HCT116 (cell line): ENCODE measurements around the gene ADARB1. TPM values are rescaled to one million over a fixed set of nuclear protein-coding genes. Genes with fewer than 3 reads are reported as not detected.
"Not testable (repeated sequence)": the region's sequence is repeated elsewhere in the genome, so short reads cannot be mapped to it uniquely, and the experiment has no call there.

Experiments
- ATAC-seq: fragments of 200-7000 bp; cut with Tn5 transposase; 2 replicates; pipeline ENCODE4 v1.9.1; 2020; ENCODE audit warnings: mild to moderate bottlenecking, moderate library complexity
- BruUV-seq: library from RNA; stranded (reverse); fragments of 400-500 nt; replicated peaks from 2 replicates; lab custom pipeline; 2021; lab: Mats Ljungman, UMichigan
- CTCF ChIA-PET: fragments of 300-600 bp; sonication (Branson Sonifier 250); formaldehyde crosslinking; loops from one replicate; lab custom pipeline; 2021; ENCODE audit warnings: antibody characterized with exemption; lab: Charles Lee
- POLR2A ChIA-PET: fragments of 300-600, 350-600 bp; sonication (Branson Sonifier 250); formaldehyde crosslinking; loops from one replicate; lab custom pipeline; 2021; ENCODE audit warnings: antibody characterized with exemption; lab: Charles Lee
- RAD21 ChIA-PET, 2 experiments: fragments of 300-600 bp; sonication (Branson Sonifier 250); formaldehyde crosslinking; loops; one replicate each; lab custom pipeline; 2023; ENCODE audit warnings: low total read pairs in 2 of 2; ENCODE audit not compliant: uncharacterized antibody in 2 of 2, unreplicated experiment in 2 of 2, low non-redundant PET in 1 of 2; lab: Charles Lee
- DNase-seq: peaks from one replicate; pipeline ENCODE4 v3.0.0-alpha.2; 2010; ENCODE audit warnings: low read depth, low spot score
- H2AFZ ChIP-seq: fragments of 200-600 bp; shearing (Covaris generic), sonication (generic); 2 replicates; pipeline ENCODE4 v1.6.1; 2017; ENCODE audit warnings: low read depth, mixed run types, mixed read lengths, antibody characterized with exemption, low read length; ENCODE audit not compliant: poor library complexity, severe bottlenecking
- H3K27ac ChIP-seq: 2 replicates; pipeline ENCODE4 v1.5.1; 2012; ENCODE audit warnings: low read depth, low read length
- H3K27me3 ChIP-seq: fragments of 200-600 bp; sonication (generic); 2 replicates; pipeline ENCODE4 v1.6.1; 2016; ENCODE audit warnings: mixed run types, low read length, mixed read lengths; ENCODE audit not compliant: insufficient read depth
- H3K36me3 ChIP-seq, 2 experiments: fragments of 200-500 bp in 1 of 2; fragments of 200-600 bp in 1 of 2; sonication (Bioruptor generic) in 1 of 2; sonication (generic) in 1 of 2; 2 replicates each; pipeline versions ENCODE4 v1.5.1 to v1.6.1; 2014 to 2016; ENCODE audit warnings: low read length in 2 of 2, inconsistent platforms in 1 of 2, mixed read lengths in 1 of 2, mixed run types in 1 of 2; ENCODE audit not compliant: insufficient read depth in 2 of 2, control insufficient read depth in 1 of 2
- H3K4me1 ChIP-seq, 2 experiments: fragments of 200-600 bp in 1 of 2; sonication (generic) in 1 of 2; 2 replicates each; pipeline versions ENCODE4 v1.5.1 to v1.6.1; 2012 to 2017; ENCODE audit warnings: low read length in 2 of 2, inconsistent platforms in 1 of 2, mild to moderate bottlenecking in 1 of 2, mixed read lengths in 1 of 2, mixed run types in 1 of 2, moderate library complexity in 1 of 2; ENCODE audit not compliant: insufficient read depth in 2 of 2, control insufficient read depth in 1 of 2
- H3K4me2 ChIP-seq: fragments of 200-600 bp; sonication (generic); 2 replicates; pipeline ENCODE4 v1.6.1; 2017; ENCODE audit warnings: mixed run types, low read length, mixed read lengths
- H3K4me3 ChIP-seq, 2 experiments: fragments of 200-600 bp in 1 of 2; sonication (generic) in 1 of 2; replicated peaks in 1 of 2; 2 replicates each; pipeline ENCODE4 v1.5.1; 2011 to 2016; ENCODE audit warnings: low read length in 2 of 2, control low read depth in 1 of 2, low read depth in 1 of 2, mild to moderate bottlenecking in 1 of 2, mixed read lengths in 1 of 2, mixed run types in 1 of 2
- H3K79me2 ChIP-seq: fragments of 200-600 bp; sonication (generic); 2 replicates; pipeline ENCODE4 v1.6.1; 2017; ENCODE audit warnings: mild to moderate bottlenecking, mixed run types, low read length, moderate library complexity, mixed read lengths; ENCODE audit not compliant: insufficient read depth
- H3K9ac ChIP-seq: fragments of 200-600 bp; sonication (generic); 2 replicates; pipeline ENCODE4 v1.6.1; 2016; ENCODE audit warnings: low read length, mixed read lengths
- H3K9me2 ChIP-seq: fragments of 200-600 bp; sonication (generic), shearing (Covaris generic); 2 replicates; pipeline ENCODE4 v1.6.1; 2017; ENCODE audit warnings: mixed run types, mild to moderate bottlenecking, moderate library complexity; ENCODE audit not compliant: insufficient read depth
- H3K9me3 ChIP-seq, 2 experiments: fragments of 200-500 bp in 1 of 2; fragments of 200-600 bp in 1 of 2; sonication (Bioruptor generic) in 1 of 2; sonication (generic) in 1 of 2; 2 replicates each; pipeline ENCODE4 v1.6.1; 2014 to 2017; ENCODE audit warnings: low read length in 2 of 2, mixed read lengths in 2 of 2, inconsistent platforms in 1 of 2, low read depth in 1 of 2, mild to moderate bottlenecking in 1 of 2, mixed run types in 1 of 2, moderate library complexity in 1 of 2; ENCODE audit not compliant: control insufficient read depth in 1 of 2, insufficient read depth in 1 of 2
- H4K20me1 ChIP-seq: fragments of 200-600 bp; sonication (generic), shearing (Covaris generic); 2 replicates; pipeline ENCODE4 v1.6.1; 2017; ENCODE audit warnings: mixed run types, mild to moderate bottlenecking, moderate library complexity; ENCODE audit not compliant: insufficient read depth
- ELF1 ChIP-seq: IDR thresholded peaks from 2 replicates; pipeline ENCODE4 v1.6.1; 2012; ENCODE audit warnings: low read depth, borderline replicate concordance
- EZH2phosphoT487 ChIP-seq: fragments of 200-600 bp; IDR thresholded peaks from 2 replicates; pipeline ENCODE4 v1.6.1; 2018; ENCODE audit warnings: antibody characterized with exemption, borderline replicate concordance
- FOSL1 ChIP-seq: IDR thresholded peaks from 2 replicates; pipeline ENCODE4 v1.6.1; 2012; ENCODE audit warnings: low read depth
- RAD21 ChIP-seq: IDR thresholded peaks from 2 replicates; pipeline ENCODE4 v1.6.1; 2012; ENCODE audit warnings: low read depth, mild to moderate bottlenecking
- SP1 ChIP-seq: IDR thresholded peaks from 2 replicates; pipeline ENCODE4 v1.6.1; 2012; ENCODE audit warnings: low read depth
- intact Hi-C: fragments of 100-400 bp; cut with micrococcal nuclease; formaldehyde crosslinking; loops from 2 replicates; pipeline ENCODE4 v1.10.0; 2022
- total RNA-seq: library from RNA; stranded (reverse); gene quantifications from one replicate; pipeline ENCODE4 v1.2.1, GENCODE V29; 2021; ENCODE audit not compliant: unreplicated experiment
- TF ChIP-seq, protein P1 (sequence below), 3 experiments: fragments of 200-600 bp in 1 of 3; sonication (generic) in 1 of 3; IDR thresholded peaks in 2 of 3; conservative IDR thresholded peaks in 1 of 3; 2 replicates each; pipeline ENCODE4 v1.5.1; 2012 to 2017; ENCODE audit warnings: low read depth in 2 of 3, low read length in 2 of 3, antibody characterized with exemption in 1 of 3, borderline replicate concordance in 1 of 3, control low read depth in 1 of 3, mild to moderate bottlenecking in 1 of 3, mixed read lengths in 1 of 3, mixed run types in 1 of 3, moderate library complexity in 1 of 3; ENCODE audit not compliant: insufficient read depth in 1 of 3
- TF ChIP-seq, protein P2 (sequence below): IDR thresholded peaks from 2 replicates; pipeline ENCODE4 v1.6.1; 2012

Gene ADARB1
- total RNA-seq, 1 experiment from 2014 or later: 13.5 TPM

DNA sequence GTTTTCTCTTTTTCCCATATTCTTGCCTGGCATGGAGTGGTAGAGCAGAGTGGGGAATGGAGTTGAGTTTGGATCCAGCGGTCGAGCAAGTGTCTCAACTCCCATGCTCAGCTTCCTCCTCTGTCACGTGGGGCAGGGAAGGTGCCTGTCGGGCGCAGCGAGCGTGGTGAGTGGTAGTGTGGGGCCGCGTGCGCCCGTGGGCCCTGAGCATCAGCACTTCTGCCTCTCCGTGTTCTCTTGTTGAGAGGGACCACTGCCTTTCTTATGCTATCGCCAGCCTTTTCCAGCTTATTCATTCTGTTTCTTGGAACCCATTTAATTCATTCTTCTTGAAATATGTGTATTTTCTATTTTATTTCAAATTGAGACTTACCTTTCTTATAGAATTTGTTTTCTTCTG lies 65.1 kb downstream of the ADARB1 start:
- intact Hi-C loops: loop anchor here (10.0 kb wide), 1 partner anchor 625 kb away; no protein-coding TSS in a partner anchor
- ATAC-seq (no peak), DNase-seq (no peak)
- Histone ChIP-seq H2AFZ (no peak overlapping the region), H3K27ac (no peak overlapping the region), H3K4me3 (no peak overlapping the region), H4K20me1 (no peaks in the 10 kb centered on the region), H3K36me3 (no peaks in the 10 kb centered on the region), H3K27me3 (no peaks in the 10 kb centered on the region), H3K79me2 (no peaks in the 10 kb centered on the region), H3K9ac (no peak overlapping the region), H3K9me3 (no peaks in the 10 kb centered on the region), H3K4me1 (peaks cover 10 to 24% of the 10 kb centered on the region in 2 experiments; a peak in 3 of 4 replicates), H3K9me2 (no peaks in the 10 kb centered on the region), H3K4me2 (peak overlapping the region; percentile 33; the same call in 1 of the 2 replicates)
- CTCF ChIA-PET: interaction anchor here (0.9 to 5.7 kb wide), 14 partner anchors 12 to 629 kb away, joined by 3 to 120 read pairs (median 7); partner anchors contain the start of gene POFUT2
- POLR2A ChIA-PET: no interaction called here
- no peak for TF ChIP-seq FOSL1
- RAD21 ChIA-PET: interaction anchor here (0.6 to 1.7 kb wide), 3 partner anchors 97 to 679 kb away, joined by 3 to 6 read pairs (median 3); no protein-coding TSS in a partner anchor
- no TSS peak for BruUV-seq

DNA sequence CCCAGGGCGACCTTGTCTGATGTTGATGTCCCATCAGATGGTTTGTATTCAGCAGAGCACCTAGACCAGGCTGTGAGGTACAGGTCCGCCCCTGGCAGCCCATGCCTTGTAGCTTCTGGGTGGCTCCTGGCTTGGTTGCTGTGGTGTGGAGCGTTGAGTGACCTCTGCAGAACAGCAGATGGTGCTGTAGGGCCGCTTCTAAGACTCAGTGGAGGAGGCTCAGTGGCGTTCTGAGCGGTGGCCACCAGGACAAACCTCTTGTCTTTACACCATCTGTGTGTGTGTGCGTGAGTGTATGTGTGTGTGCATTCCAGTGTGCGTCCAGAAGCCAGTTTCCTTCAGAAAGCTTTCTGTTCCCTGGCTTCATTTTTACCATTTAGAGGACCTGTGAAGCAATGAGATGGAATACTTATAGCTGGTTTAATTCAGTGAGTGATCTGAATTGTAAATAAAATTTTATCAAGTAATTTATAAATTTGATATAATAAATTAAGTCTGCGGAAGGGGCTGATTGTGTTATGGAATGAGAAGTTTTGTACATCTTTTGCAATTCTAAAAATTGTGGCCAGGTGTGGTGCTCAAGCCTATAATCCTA lies 66.1 kb downstream of the ADARB1 start:
- H2AFZ ChIP-seq: no peak overlapping the region
- no peaks in the 10 kb centered on the region for H3K9me2 ChIP-seq
- no peaks in the 10 kb centered on the region for H4K20me1 ChIP-seq
- TF ChIP-seq ELF1 (no peak), RAD21 (peak; percentile 89), SP1 (no peak), EZH2phosphoT487 (no peak)
- TF ChIP-seq, protein P1, sequence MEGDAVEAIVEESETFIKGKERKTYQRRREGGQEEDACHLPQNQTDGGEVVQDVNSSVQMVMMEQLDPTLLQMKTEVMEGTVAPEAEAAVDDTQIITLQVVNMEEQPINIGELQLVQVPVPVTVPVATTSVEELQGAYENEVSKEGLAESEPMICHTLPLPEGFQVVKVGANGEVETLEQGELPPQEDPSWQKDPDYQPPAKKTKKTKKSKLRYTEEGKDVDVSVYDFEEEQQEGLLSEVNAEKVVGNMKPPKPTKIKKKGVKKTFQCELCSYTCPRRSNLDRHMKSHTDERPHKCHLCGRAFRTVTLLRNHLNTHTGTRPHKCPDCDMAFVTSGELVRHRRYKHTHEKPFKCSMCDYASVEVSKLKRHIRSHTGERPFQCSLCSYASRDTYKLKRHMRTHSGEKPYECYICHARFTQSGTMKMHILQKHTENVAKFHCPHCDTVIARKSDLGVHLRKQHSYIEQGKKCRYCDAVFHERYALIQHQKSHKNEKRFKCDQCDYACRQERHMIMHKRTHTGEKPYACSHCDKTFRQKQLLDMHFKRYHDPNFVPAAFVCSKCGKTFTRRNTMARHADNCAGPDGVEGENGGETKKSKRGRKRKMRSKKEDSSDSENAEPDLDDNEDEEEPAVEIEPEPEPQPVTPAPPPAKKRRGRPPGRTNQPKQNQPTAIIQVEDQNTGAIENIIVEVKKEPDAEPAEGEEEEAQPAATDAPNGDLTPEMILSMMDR (IDR thresholded peaks at IDR 0.05 in 2 of 3, conservative IDR thresholded peaks at IDR 0.05 in 1 of 3; ENCODE audit: borderline replicate concordance in 1 of 3, insufficient read depth in 1 of 3, low read depth in 2 of 3, low read length in 2 of 3): peak; percentile 86 to 93 (median 88)
- TF ChIP-seq, protein P2, sequence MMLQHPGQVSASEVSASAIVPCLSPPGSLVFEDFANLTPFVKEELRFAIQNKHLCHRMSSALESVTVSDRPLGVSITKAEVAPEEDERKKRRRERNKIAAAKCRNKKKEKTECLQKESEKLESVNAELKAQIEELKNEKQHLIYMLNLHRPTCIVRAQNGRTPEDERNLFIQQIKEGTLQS: no peak
- H3K27me3 ChIP-seq: no peaks in the 10 kb centered on the region
- H3K79me2 ChIP-seq: no peaks in the 10 kb centered on the region
- H3K9me3 ChIP-seq: no peaks in the 10 kb centered on the region
- POLR2A ChIA-PET: interaction anchor here (0.6 kb wide), 1 partner anchor 339 kb away, joined by 3 read pairs; the partner anchor contains the start of gene UBE2G2
- intact Hi-C loops: loop anchor here (1.0 to 2.0 kb wide), 6 partner anchors 148 to 680 kb away; no protein-coding TSS in a partner anchor
- H3K27ac ChIP-seq: no peak overlapping the region
- RAD21 ChIA-PET: interaction anchor here (0.6 to 1.7 kb wide), 9 partner anchors 96 to 680 kb away, joined by 3 to 6 read pairs (median 3); partner anchors contain the start of gene POFUT2 (in 1 of the 2)
- BruUV-seq: no TSS peak
- peaks cover 10 to 24% of the 10 kb centered on the region in 2 experiments; a peak in 3 of 4 replicates for H3K4me1 ChIP-seq
- H3K4me3 ChIP-seq: no peak overlapping the region
- H3K36me3 ChIP-seq: no peaks in the 10 kb centered on the region
- ATAC-seq: peak; percentile 96
- CTCF ChIA-PET: interaction anchor here (0.6 to 5.7 kb wide), 24 partner anchors 9 to 740 kb away, joined by 3 to 120 read pairs (median 5); partner anchors contain the start of gene POFUT2
- peak; percentile 79 for DNase-seq
- no peak overlapping the region for H3K4me2 ChIP-seq
- no peak overlapping the region for H3K9ac ChIP-seq

DNA sequence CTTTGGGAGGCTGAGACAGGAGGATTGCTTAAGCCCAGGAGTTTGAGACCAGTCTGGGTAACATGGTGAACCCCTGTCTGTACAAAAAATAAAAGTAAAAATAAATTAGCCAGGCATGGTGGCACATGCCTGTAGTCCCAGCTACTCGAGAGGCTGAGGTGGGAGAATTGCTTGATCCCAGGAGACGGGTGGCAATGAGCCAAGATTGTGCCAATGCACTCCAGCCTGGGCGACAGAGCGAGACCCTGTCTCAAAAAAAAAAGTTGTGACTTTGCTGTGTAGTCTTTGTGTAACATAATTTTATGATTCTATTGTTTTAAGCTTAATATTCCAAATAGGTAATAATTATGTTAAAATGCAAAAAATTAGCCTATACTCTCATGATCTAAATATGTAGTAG lies 66.6 kb downstream of the ADARB1 start:
- intact Hi-C loops: loop anchor here (1.0 to 2.0 kb wide), 6 partner anchors 147 to 679 kb away; no protein-coding TSS in a partner anchor
- H3K9me3 ChIP-seq, ATAC-seq, H3K9me2 ChIP-seq, H3K36me3 ChIP-seq, DNase-seq, H3K27ac ChIP-seq, H3K79me2 ChIP-seq, H3K4me3 ChIP-seq, H2AFZ ChIP-seq, BruUV-seq, H3K9ac ChIP-seq, H3K27me3 ChIP-seq, H4K20me1 ChIP-seq, H3K4me2 ChIP-seq: not testable (repeated sequence)
- H3K4me1 ChIP-seq: peaks cover 10 to 24% of the 10 kb centered on the region in 2 experiments; a peak in 3 of 4 replicates
- RAD21 ChIA-PET: interaction anchor here (1.0 to 1.7 kb wide), 4 partner anchors 96 to 680 kb away, joined by 3 to 6 read pairs (median 3); no protein-coding TSS in a partner anchor
- CTCF ChIA-PET: interaction anchor here (1.0 to 5.7 kb wide), 17 partner anchors 9 to 739 kb away, joined by 3 to 120 read pairs (median 6); no protein-coding TSS in a partner anchor
- POLR2A ChIA-PET: interaction anchor here (0.6 kb wide), 1 partner anchor 339 kb away, joined by 3 read pairs; the partner anchor contains the start of gene UBE2G2
